C4-2B (cell line): ENCODE data around the gene COL6A1.

Experiments
- ZFX ChIP-seq: fragments of 450-650 bp; IDR thresholded peaks from 2 replicates; pipeline ENCODE4 v1.6.1; 2017
- TF ChIP-seq, protein P1 (sequence below): fragments of 450-650 bp; conservative IDR thresholded peaks from 2 replicates; pipeline ENCODE4 v1.5.1; 2017; ENCODE audit warnings: mild to moderate bottlenecking

DNA sequence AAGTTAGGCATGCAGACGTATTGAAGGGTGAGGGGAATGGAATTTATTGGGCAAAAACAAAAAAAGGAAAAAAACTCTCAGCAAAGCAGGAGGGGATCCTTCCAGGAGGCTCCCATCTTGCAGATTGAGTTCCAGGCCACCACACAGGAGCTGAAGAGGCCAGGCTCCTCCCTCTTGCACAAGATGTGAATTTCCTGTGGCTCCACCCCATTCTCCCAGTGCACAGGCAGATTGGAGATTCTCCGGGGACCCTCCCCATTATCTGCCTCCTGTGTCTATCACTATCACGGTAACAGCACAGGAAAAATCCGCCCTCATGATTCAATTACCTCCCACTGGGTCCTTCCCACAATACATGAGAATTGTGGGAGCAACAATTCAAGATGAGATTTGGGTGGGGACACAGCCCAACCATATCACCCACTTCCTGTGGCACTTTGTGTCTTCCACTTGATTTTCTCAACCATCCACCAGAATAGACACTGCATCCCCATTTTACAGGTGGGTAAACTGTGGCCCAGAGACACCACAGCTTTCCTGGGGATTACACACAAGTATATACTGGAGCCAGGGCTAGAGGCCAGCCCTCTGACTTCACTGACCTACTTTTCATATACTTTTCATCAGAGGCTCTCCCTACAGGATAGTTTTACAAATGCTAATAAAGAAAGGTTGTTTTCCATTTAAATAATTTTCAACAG lies 18.9 kb upstream of the COL6A1 start:
- TF ChIP-seq, protein P1, sequence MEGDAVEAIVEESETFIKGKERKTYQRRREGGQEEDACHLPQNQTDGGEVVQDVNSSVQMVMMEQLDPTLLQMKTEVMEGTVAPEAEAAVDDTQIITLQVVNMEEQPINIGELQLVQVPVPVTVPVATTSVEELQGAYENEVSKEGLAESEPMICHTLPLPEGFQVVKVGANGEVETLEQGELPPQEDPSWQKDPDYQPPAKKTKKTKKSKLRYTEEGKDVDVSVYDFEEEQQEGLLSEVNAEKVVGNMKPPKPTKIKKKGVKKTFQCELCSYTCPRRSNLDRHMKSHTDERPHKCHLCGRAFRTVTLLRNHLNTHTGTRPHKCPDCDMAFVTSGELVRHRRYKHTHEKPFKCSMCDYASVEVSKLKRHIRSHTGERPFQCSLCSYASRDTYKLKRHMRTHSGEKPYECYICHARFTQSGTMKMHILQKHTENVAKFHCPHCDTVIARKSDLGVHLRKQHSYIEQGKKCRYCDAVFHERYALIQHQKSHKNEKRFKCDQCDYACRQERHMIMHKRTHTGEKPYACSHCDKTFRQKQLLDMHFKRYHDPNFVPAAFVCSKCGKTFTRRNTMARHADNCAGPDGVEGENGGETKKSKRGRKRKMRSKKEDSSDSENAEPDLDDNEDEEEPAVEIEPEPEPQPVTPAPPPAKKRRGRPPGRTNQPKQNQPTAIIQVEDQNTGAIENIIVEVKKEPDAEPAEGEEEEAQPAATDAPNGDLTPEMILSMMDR = no peak
- TF ChIP-seq ZFX = no peak
